ENCODE results near the gene NAALADL2. TPM values are rescaled to one million over a fixed set of nuclear protein-coding genes. Genes with fewer than 3 reads are reported as not detected.

NAALADL2 gene
- polyA plus RNA-seq, 1 donor from 2014 or later = 1.6 TPM

- Histone ChIP-seq H3K27ac (ENCODE audit: low read length) (no peak overlapping the region), H3K36me3 (ENCODE audit: insufficient read depth, low read length) (no peaks in the 10 kb centered on the region), H3K79me2 (replicated peaks; ENCODE audit: insufficient read depth, low read length) (no peaks in the 10 kb centered on the region), H3K27me3 (ENCODE audit: insufficient read depth, low read depth, low read length) (no peaks in the 10 kb centered on the region), H4K20me1 (ENCODE audit: insufficient read depth) (no peaks in the 10 kb centered on the region), H3K9ac (ENCODE audit: low read length) (no peak overlapping the region), H2AFZ (ENCODE audit: low read depth, low read length) (no peak overlapping the region), H3K4me2 (ENCODE audit: low read length) (no peak overlapping the region), H3K9me3 (ENCODE audit: low read length) (no peaks in the 10 kb centered on the region), H3K4me3 (ENCODE audit: low read length) (no peak overlapping the region), H3F3A (ENCODE audit: insufficient read depth, low read length, poor library complexity, severe bottlenecking) (no peaks in the 10 kb centered on the region), H3K9me2 (ENCODE audit: insufficient read depth, low read length) (no peaks in the 10 kb centered on the region)
- no peak for TF ChIP-seq POLR2AphosphoS5 (IDR thresholded peaks at IDR 0.05)
- TF ChIP-seq EP300 (conservative IDR thresholded peaks at IDR 0.05; ENCODE audit: poor library complexity, severe bottlenecking) = no peak
- no peak for TF ChIP-seq SMC3 (conservative IDR thresholded peaks at IDR 0.05; ENCODE audit: poor library complexity)
- no peak for TF ChIP-seq CTCF (IDR thresholded peaks at IDR 0.05; ENCODE audit: poor library complexity, severe bottlenecking)
- no peak for TF ChIP-seq RAD21 (conservative IDR thresholded peaks at IDR 0.05)
- TF ChIP-seq MXI1 (conservative IDR thresholded peaks at IDR 0.05; ENCODE audit: poor library complexity, severe bottlenecking) = no peak
- no peak for TF ChIP-seq EZH2 (IDR thresholded peaks at IDR 0.05; ENCODE audit: borderline replicate concordance, insufficient read depth, low read length, poor library complexity, severe bottlenecking)
- no peak for TF ChIP-seq TAF1 (IDR thresholded peaks at IDR 0.05; ENCODE audit: low read depth)
- TF ChIP-seq REST (IDR thresholded peaks at IDR 0.05; ENCODE audit: borderline replicate concordance) = no peak
These were observed 634.2 kb downstream of the NAALADL2 start for GRCh38 chr3:175493301-175493700.

GRCh38 chr3:175495331-175495730 lies 636.2 kb downstream of the NAALADL2 start:
- no peaks in the 10 kb centered on the region for H3K36me3 ChIP-seq (ENCODE audit: insufficient read depth, low read length)
- no peaks in the 10 kb centered on the region for H3K79me2 ChIP-seq (replicated peaks; ENCODE audit: insufficient read depth, low read length)
- TF ChIP-seq POLR2AphosphoS5 (IDR thresholded peaks at IDR 0.05) (no peak), EP300 (conservative IDR thresholded peaks at IDR 0.05; ENCODE audit: poor library complexity, severe bottlenecking) (no peak), SMC3 (conservative IDR thresholded peaks at IDR 0.05; ENCODE audit: poor library complexity) (no peak)
- H3K4me3 ChIP-seq (ENCODE audit: low read length) = no peak overlapping the region
- no peak overlapping the region for H3K27ac ChIP-seq (ENCODE audit: low read length)
- H3K4me2 ChIP-seq (ENCODE audit: low read length) = no peak overlapping the region
- H4K20me1 ChIP-seq (ENCODE audit: insufficient read depth) = no peaks in the 10 kb centered on the region
- no peak overlapping the region for H3K9ac ChIP-seq (ENCODE audit: low read length)
- H3F3A ChIP-seq (ENCODE audit: insufficient read depth, low read length, poor library complexity, severe bottlenecking) = no peaks in the 10 kb centered on the region
- H3K9me3 ChIP-seq (ENCODE audit: low read length) = no peaks in the 10 kb centered on the region
- H2AFZ ChIP-seq (ENCODE audit: low read depth, low read length) = no peak overlapping the region
- no peaks in the 10 kb centered on the region for H3K27me3 ChIP-seq (ENCODE audit: insufficient read depth, low read depth, low read length)
- H3K9me2 ChIP-seq (ENCODE audit: insufficient read depth, low read length) = no peaks in the 10 kb centered on the region

- H3K9ac ChIP-seq (ENCODE audit: low read length) = no peak overlapping the region
- H3K36me3 ChIP-seq (ENCODE audit: insufficient read depth, low read length) = no peaks in the 10 kb centered on the region
- TF ChIP-seq POLR2AphosphoS5 (IDR thresholded peaks at IDR 0.05) (no peak), TAF1 (IDR thresholded peaks at IDR 0.05; ENCODE audit: low read depth) (no peak), RAD21 (conservative IDR thresholded peaks at IDR 0.05) (no peak), EZH2 (IDR thresholded peaks at IDR 0.05; ENCODE audit: borderline replicate concordance, insufficient read depth, low read length, poor library complexity, severe bottlenecking) (no peak)
- no peak overlapping the region for H2AFZ ChIP-seq (ENCODE audit: low read depth, low read length)
- H3K9me3 ChIP-seq (ENCODE audit: low read length) = no peaks in the 10 kb centered on the region
- H3K4me3 ChIP-seq (ENCODE audit: low read length) = no peak overlapping the region
- H3K9me2 ChIP-seq (ENCODE audit: insufficient read depth, low read length) = no peaks in the 10 kb centered on the region
- no peaks in the 10 kb centered on the region for H3K27me3 ChIP-seq (ENCODE audit: insufficient read depth, low read depth, low read length)
- no peaks in the 10 kb centered on the region for H3F3A ChIP-seq (ENCODE audit: insufficient read depth, low read length, poor library complexity, severe bottlenecking)
- H3K79me2 ChIP-seq (replicated peaks; ENCODE audit: insufficient read depth, low read length) = no peaks in the 10 kb centered on the region
- no peaks in the 10 kb centered on the region for H4K20me1 ChIP-seq (ENCODE audit: insufficient read depth)
- H3K27ac ChIP-seq (ENCODE audit: low read length) = no peak overlapping the region
- H3K4me2 ChIP-seq (ENCODE audit: low read length) = no peak overlapping the region
These were observed 643.0 kb downstream of the NAALADL2 start for GRCh38 chr3:175502155-175502554.
